KG1 (cell line): ENCODE results near the gene CAMTA1.
"Not testable (repeated sequence)": the region's sequence is repeated elsewhere in the genome, so short reads cannot be mapped to it uniquely, and the experiment has no call there.

Experiments used
- DNase-seq: peaks from one replicate; lab custom pipeline; 2025; lab: John Stamatoyannopoulos, UW

CAMTA1 gene

DNA sequence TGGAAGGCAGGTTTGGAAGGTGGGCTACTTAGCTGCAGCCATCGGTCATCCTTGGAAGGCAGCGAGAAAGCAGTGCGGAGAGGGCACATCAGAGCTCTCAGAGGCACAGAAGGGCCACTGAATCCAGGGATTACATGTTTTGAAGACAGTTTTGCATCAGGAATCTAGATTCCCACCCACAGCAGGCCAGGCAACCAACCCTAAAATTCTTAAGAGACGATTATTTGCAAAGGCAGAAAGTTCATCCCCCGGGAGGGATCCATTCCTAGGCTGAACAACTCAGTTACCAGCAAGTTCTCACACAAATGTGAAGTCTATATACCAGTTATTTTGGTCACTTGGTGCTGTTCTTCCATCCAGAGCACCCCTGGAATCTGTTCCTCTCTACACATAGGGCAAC lies 528.6 kb downstream of the CAMTA1 start:
- no peak for DNase-seq

- DNase-seq = no peak
These were observed 530.1 kb downstream of the CAMTA1 start for GRCh38 chr1:7315316-7315715.

DNA sequence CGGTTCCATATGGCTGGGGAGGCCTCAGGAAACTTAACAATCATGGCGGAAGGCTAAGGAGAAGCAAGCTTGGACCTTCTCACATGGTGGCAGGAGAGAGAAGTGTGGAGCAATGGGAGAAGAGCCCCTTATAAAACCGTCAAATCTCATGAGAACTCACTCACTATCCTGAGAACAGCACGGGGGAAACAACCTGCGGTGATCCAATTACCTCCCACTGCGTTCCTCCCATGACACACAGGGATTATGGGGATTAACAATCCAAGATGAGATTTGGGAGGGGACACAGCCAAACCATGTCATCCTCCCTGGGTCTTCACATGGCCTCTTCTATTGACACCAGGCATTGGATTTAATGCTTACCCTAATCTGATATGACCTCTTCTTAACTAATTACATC lies 530.7 kb downstream of the CAMTA1 start:
- DNase-seq = no peak

DNA sequence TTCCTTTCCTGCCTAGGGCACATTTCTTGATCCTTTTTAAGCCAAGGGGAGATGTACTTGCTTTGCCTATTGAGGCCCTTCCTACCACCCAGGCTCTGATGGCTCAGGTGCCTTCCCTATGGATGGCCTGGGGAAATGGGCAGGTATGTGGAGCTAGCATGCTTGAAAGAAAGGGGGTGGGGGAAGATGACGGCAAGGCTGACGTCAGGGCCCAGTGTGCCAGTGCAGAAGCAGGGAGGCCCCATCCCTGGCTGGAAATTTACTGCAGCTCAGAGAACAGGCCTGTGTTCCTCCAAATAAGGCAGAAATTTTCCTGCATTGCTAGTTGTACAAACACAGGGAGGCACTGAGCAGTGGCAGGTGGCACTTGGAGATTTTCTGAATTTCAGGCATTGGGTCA lies 532.6 kb downstream of the CAMTA1 start:
- no peak for DNase-seq

- DNase-seq = no peak
These were observed 533.9 kb downstream of the CAMTA1 start for GRCh38 chr1:7319196-7319595.

GRCh38 chr1:7320661-7321060 lies 535.4 kb downstream of the CAMTA1 start:
- no peak for DNase-seq

DNA sequence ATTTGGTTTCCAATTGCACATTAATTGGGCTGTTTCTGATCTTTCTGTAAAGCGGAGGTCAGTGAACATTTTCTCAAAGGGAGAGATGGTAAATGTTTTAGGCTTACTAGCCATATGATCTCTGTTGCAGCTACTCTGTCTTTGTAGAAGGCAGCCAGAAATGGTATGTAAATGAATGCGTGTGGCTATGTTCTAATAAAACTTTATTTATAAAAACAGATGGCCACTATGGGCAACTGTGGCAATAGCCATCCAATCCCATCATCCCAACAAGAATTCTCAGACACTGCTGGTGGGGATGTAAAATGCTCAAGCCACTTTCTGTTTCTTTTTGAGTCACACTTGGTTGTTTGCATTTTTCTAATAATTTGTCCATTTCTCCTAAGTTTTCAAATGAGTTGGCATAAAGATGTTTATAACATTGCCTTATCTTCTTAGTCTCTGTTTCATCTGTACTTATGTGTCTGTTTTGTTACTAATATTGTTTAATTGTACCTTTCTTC lies 537.1 kb downstream of the CAMTA1 start:
- no peak for DNase-seq

- DNase-seq = no peak
These were observed 537.7 kb downstream of the CAMTA1 start for GRCh38 chr1:7322912-7323311.

DNA sequence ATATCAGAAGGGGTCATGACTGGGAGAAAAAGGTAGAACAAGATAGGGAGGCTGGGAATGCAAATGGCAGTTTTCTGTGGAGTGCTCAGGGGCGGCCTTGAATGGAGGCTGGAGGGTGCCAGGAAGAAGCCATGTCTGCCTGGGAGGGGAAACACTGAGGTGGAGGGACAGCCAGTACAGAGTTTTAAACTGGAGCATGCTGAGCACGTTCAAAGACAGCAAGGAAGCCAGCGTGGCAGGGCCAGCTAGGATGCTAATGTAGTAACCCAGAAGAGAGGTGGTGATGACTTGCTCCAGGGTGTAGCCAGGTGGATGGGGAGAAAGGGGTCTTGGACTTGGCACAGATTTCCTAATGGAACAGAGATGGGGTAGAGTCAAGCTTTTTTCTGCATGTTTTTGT lies 540.0 kb downstream of the CAMTA1 start:
- no peak for DNase-seq

DNA sequence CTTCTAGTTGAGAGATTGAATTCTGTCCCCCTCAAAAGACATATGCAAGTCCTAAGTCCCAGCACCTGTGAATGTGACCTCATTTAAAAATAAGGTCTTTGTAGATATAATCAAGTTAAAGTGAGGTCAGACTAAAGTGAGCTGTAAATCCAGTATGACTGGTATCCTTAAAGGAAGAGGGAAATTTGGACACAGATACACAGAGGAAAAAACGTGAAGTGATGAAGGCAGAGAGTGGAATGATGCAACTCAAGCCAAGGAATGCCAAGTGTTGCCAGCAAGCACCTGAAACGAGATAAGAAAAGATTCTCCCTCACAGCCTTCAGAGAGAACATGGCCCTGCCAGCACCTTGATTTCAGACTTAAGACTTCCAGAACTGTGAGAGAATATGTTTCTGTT lies 541.1 kb downstream of the CAMTA1 start:
- DNase-seq = no peak

- DNase-seq = no peak
These were observed 542.6 kb downstream of the CAMTA1 start for GRCh38 chr1:7327849-7328248.

DNA sequence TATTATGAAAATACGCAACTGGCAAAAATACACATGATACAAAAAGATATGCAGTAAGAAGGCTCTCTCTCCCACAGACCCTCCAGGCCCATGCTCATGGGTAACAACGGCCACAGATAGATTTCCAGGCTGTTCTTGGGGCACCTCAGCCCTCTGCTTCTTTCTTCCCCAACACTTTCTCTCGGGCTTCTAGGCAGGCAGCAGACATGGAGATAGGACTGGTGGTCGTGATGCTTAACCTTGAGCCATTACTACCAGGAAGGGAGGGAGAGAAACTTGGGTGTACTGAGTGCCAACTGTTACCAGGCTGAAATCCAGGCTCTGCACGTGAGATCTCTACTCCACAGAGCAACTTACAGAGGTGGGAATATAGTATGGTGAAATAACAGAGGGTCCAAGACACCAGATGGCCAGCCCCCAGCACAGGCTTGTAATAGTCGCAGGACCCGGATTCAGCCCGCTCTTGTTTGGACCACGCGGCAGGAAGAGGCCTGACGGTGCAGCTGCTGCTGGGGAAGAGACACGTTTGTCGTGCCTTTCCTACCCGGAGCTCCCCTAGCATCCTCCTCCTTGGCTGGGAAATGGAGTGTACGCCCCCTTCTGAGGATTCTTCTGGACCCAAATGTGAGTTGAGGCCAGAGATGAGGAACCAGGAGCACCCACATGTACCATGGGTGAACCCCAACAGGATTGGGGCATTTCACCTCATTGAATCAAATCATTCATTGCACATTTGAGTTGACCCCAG lies 544.8 kb downstream of the CAMTA1 start:
- DNase-seq = no peak

DNA sequence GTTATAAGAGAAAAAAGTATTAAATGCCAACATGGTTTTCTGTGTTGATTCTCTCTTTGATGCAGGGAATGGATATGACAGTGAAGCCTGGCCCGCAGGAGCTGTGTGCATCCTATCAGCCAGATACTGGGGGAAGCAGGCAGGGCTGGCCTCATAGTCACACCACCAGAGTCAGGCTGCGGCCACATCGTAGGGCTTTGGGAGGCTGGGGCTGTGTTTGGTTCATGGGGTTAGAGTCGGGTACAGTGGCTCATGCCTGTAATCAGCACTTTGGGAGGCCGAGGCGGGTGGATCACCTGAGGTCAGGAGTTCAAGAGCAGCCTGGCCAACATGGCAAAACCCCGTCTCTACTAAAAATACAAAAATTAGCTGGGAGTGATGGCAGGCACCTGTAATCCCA lies 545.5 kb downstream of the CAMTA1 start:
- DNase-seq = not testable (repeated sequence)

- DNase-seq = no peak
These were observed 546.8 kb downstream of the CAMTA1 start for GRCh38 chr1:7331926-7332535.

GRCh38 chr1:7333094-7333493 lies 547.8 kb downstream of the CAMTA1 start:
- no peak for DNase-seq

DNA sequence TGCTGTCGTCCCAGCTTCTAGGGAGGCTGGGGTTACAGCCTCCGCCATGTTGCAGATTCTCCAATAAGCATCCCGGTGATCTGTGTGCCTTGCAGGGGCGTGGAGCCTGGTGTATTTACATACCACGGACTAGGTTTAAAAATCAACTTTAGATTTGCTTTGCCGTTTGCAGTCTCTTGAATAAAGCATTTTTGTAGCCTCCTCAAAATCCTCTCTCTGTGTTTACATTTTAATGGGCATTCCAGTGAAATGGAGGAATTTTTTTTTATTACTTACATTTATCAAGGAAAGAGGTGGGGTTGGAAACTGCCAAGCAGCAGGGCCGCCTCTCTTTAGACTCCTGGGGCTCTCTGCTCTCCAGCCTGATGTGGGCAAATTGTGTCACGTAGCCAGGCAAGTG lies 548.4 kb downstream of the CAMTA1 start:
- DNase-seq = no peak

DNA sequence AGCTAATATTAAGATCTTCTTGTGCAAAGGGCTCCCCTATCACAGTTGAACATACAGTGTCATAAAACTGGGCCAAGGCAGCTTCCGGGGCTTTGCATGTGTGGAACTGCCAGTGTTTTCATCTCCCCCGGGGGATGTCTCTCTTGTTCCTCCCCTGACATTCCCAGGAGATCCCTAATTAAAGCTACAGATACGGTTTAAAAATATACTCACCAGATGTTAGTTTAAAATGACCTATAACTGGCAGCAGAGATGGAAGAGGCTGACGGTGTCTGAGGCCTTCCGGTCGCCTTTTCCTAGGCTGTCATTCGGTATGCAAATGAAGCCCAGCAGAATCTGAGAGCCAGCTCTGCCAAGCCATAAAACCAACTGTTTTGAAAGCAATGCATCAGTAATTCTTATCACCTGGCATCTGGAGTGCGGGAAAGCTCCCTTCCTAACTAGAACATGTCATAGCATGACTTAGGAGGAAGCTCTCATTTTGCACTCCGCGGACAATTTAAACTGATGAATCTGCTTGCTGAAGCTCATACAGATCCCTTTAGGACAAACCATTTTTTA lies 549.3 kb downstream of the CAMTA1 start:
- DNase-seq = no peak

DNA sequence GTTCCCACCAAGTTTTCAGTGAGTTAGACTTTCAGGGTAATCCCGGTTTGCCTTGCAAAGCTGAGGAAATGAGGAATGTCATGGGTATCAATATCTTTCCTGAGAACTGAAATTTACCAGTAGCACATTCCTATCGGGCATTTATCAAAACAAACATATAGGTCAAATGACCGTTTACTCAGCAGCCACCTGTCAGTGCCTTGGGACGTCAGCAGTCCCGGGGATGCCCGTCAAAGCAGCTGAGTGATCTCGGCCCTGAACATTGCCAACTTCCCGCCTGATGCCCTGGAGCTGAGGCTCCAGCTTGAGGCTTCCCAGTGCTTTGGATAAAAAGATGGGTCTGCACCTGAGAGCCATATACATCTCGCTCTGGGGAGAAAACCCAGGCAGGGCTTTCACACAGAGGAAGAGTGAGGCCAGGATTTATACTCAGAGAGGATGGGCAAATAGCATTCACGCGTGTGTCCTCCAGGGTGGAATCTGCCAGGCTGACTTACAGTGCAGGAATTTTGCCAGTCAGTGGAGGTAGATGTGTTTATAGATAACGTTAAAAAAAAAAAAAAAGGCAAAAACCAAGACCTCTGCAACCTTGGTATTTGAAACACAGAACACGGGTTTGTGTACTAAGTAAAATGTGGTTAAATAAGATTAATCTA lies 550.1 kb downstream of the CAMTA1 start:
- DNase-seq = no peak

- DNase-seq = no peak
These were observed 553.2 kb downstream of the CAMTA1 start for GRCh38 chr1:7338439-7338838.

DNA sequence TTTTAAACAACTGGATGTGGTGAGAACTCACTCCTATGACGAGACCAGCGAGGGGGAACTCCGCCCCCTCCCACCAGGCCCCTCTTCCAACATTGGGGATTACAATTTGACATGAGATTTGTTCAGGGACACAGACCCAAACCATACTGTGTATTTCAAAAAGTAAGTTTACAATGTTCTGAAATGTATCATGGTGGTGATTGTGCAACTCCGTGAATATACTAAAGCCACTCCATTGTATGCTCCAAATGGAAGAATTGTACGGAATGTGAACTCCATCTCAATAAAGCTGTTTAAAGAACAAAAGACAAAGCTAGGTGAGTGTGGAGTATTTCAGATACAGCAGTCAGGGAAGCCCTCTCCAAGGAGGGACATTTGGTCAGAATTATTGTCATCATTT lies 553.8 kb downstream of the CAMTA1 start:
- no peak for DNase-seq

- DNase-seq = no peak
These were observed 554.7 kb downstream of the CAMTA1 start for GRCh38 chr1:7339953-7340352.

DNA sequence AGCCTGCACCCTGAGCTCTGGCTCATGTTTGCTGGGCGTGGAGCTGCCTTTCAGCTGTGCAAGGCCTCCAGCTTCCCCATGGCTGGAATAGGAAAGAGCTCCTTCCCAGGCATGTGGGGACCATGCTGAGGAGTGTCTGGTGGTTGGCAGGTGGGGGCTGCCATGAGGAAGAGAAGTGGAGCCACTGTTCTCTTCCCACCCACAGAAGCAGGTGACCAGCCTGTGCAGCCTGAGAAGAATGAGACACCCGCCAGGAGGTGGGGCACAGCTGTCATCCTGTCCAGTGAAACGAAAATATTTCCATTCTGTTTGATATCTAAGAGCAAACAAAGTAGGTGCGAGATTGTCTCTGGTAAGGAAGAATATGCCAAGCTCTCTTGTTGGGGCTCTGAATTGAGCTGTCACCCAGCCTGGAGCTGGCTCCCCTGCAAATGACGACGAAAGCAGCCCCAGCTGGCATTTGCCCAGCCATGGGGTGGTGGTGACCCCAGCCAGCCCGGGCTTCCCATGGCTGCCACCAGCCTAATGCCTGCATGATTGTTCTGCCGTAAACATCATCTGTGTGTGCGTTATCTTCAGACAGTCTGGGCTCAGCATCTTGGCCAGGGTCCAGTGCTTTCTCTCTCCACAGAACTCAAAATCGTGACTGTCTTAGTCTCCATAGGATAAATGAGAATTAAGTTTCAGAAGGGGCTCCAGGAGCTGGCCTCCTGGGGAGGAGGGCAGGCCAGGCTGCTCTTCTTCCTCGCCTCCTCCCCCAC lies 556.1 kb downstream of the CAMTA1 start:
- no peak for DNase-seq
